ENCODE measurements around the gene ADAMTS12.

GRCh38 chr5:33748754-33749153, 143.0 kb downstream of the ADAMTS12 start:
- no peak for TF ChIP-seq RFX5 (IDR thresholded peaks at IDR 0.05; ENCODE audit: low read length)
- TF ChIP-seq EP300 (IDR thresholded peaks at IDR 0.05; ENCODE audit: borderline replicate concordance in 1 of 2, low read depth in 1 of 2, low read length in 1 of 2) = no peak
- no peak for TF ChIP-seq EZH2phosphoT487 (IDR thresholded peaks at IDR 0.05; ENCODE audit: borderline replicate concordance, low read depth)
- no peak for TF ChIP-seq GABPA (IDR thresholded peaks at IDR 0.05; ENCODE audit: low read depth)
- TF ChIP-seq POLR2AphosphoS5 (IDR thresholded peaks at IDR 0.05; ENCODE audit: low read depth, low read length) = no peak
- TF ChIP-seq TAF1 (IDR thresholded peaks at IDR 0.05; ENCODE audit: borderline replicate concordance, low read depth, low read length) = no peak
- no peak for TF ChIP-seq FOSL2 (IDR thresholded peaks at IDR 0.05; ENCODE audit: borderline replicate concordance, low read depth)
- TF ChIP-seq CTCF (IDR thresholded peaks at IDR 0.05) = no peak
- no peak for TF ChIP-seq PBX3 (IDR thresholded peaks at IDR 0.05)
- TF ChIP-seq SMC3 (IDR thresholded peaks at IDR 0.05; ENCODE audit: low read depth, low read length) = no peak
- TF ChIP-seq USF2 (IDR thresholded peaks at IDR 0.05; ENCODE audit: borderline replicate concordance, low read depth, low read length) = no peak
- no peak for TF ChIP-seq ELF1 (IDR thresholded peaks at IDR 0.05)
- no peak for TF ChIP-seq RAD21 (IDR thresholded peaks at IDR 0.05; ENCODE audit: low read length)

Data from SK-N-SH (cell line).